HG02588 (cell line): ENCODE results near the gene SBF2.
"Not testable (repeated sequence)": the region's sequence is repeated elsewhere in the genome, so short reads cannot be mapped to it uniquely, and the experiment has no call there.

Experiments
- ATAC-seq: cut with Tn5 transposase; IDR thresholded peaks from one replicate; pipeline ENCODE4 v1.9.1; 2021; ENCODE audit warnings: mild to moderate bottlenecking, moderate library complexity; ENCODE audit not compliant: unreplicated experiment

Gene SBF2

GRCh38 chr11:10205928-10206327 is 88.1 kb downstream of the SBF2 start:
- no peak for ATAC-seq

- ATAC-seq, result no peak
Observed at GRCh38 chr11:10204021-10204420, 90.0 kb downstream of the SBF2 start.

DNA sequence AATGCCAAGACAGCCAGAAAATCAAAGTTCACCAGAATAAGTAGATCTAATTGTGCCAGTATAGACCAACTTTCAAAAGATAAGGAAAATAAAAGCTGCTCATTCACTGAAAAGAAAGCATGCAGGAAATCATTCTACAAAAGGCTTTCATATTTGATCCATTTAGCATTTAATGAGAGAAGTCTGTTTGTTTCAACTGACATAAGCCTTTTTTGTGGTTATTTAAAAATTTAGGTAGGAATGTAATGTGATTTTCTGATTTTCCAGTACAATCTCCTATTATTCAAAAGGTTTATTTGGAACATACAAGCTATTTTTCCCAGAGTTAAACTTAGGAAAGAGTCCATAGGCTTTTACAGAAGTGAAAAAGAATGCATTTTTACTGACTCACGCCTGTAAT is 92.7 kb downstream of the SBF2 start:
- no peak for ATAC-seq

DNA sequence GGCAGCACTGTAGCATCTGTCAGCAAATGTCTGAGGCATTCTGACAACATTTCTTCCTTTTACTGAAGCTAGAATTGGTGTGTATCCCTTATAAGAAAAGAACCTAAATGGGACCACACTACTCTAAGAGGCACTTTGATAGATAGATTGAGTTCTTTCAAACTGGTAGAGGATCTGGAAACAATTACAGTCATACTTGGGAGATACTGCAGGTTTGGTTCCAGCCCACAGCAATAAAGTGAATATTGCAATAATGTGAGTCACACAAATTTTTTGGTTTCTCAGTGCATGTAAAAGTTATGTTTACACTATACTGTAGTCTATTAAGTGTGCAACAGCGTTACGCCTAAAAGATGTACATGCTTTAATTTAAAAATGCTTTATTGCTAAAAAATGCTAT is 96.9 kb downstream of the SBF2 start:
- ATAC-seq, result no peak

GRCh38 chr11:10192036-10192435 is 102.0 kb downstream of the SBF2 start:
- ATAC-seq, result no peak

- ATAC-seq, result no peak
Observed at GRCh38 chr11:10181811-10182210, 112.2 kb downstream of the SBF2 start.

DNA sequence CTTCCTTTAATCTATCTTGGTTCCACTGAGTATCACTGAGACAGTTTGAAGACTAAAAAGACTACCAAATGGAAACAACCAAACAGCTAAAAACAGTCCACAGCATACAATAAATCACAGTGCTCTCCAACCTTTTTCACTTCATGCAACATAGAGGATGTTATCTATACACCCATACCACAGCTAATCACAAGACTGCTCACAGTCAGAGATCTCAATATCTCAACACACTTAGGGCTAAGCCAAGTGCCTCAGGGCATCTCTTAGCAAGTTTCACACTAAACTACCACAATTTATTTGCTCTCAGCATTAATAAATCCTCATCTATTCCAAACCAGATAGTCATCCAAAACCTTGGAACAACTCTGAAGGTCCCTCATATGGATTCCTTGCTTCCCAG is 129.4 kb downstream of the SBF2 start:
- no peak for ATAC-seq

- no peak for ATAC-seq
Observed at GRCh38 chr11:10162222-10162621, 131.8 kb downstream of the SBF2 start.

DNA sequence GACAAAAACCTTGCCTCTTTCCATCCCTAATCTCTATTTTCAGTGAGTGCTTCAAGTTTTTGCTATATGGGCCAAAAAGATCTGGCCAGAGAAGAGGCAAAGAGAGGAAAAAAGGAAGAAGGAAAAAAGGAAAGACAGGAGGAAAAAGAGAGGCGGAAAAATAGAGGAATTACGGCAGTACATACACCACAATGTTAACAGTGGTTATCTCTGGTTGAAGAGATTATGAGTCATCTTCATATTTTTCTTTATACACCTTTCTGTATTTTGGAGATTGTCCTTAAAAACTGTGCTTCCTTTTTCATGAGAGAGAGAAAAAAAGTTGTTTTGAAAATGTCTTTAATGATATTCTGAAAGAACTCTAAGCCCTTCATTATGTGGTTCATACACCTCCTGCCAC is 133.7 kb downstream of the SBF2 start:
- no peak for ATAC-seq

- no peak for ATAC-seq
Observed at GRCh38 chr11:10158461-10158860, 135.6 kb downstream of the SBF2 start.

- ATAC-seq, result no peak
Observed at GRCh38 chr11:10155793-10156490, 138.1 kb downstream of the SBF2 start.

- no peak for ATAC-seq
Observed at GRCh38 chr11:10150800-10151199, 143.2 kb downstream of the SBF2 start.

- ATAC-seq, result no peak
Observed at GRCh38 chr11:10149553-10149952, 144.5 kb downstream of the SBF2 start.

GRCh38 chr11:10147195-10147594 is 146.8 kb downstream of the SBF2 start:
- no peak for ATAC-seq

DNA sequence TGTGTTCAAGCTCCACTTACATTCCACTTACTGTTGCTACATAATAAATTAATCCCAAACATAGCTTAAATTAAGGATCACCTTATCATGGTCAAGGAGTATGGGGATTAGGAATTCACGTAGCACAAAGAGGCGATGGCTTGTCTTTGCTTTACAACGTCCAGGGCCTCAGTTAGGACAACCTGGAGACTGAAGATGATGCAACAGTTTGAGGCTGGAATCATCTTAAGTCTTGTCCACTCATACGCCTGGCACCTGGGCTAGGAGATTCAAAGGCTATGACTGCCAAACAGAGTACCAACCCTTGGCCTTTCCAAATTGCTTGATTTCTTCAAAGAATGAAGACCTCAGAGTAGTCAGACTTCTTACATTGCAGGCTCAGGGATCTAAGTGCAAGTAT is 149.1 kb downstream of the SBF2 start:
- ATAC-seq, result no peak

GRCh38 chr11:10139656-10140055 is 154.4 kb downstream of the SBF2 start:
- no peak for ATAC-seq

DNA sequence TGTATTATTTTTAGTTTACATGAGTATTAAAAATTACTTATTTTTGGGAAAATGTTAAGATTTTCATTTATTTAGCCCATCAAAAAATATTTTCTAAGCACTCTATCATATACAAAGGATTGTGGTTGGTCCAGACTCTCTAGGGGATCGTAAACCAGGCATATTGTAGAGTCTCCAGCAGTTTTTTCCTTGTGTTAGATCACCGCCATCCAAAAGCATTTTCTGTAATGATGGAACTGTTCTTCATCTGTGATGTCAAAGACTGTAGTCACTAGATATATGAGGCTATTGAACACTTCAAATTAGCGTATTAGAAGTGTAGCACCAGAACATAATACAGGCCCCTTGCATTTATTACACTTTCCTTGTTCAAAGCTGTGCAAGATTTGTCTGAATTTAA is 154.9 kb downstream of the SBF2 start:
- no peak for ATAC-seq

- no peak for ATAC-seq
Observed at GRCh38 chr11:10134975-10135481, 159.0 kb downstream of the SBF2 start.

DNA sequence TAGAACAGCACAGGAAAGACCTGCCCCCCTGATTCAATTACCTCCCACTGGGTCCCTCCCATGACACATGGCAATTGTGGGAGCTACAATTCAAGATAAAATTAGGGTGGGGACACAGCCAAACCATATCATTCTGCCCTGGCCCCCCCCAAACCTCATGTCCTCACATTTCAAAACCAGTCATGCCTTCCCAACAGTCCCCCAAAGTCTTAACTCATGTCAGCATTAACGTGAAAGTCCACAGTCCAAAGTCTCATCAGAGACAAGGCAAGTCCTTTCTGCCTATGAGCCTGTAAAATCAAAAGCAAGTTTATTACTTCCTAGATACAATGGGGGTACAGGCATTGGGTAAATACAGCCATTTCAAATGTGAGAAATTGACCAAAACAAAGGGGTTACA is 159.8 kb downstream of the SBF2 start:
- not testable (repeated sequence) for ATAC-seq

GRCh38 chr11:10133251-10133650 is 160.8 kb downstream of the SBF2 start:
- not testable (repeated sequence) for ATAC-seq

GRCh38 chr11:10130875-10131274 is 163.1 kb downstream of the SBF2 start:
- ATAC-seq, result no peak

- ATAC-seq, result not testable (repeated sequence)
Observed at GRCh38 chr11:10129184-10129583, 164.8 kb downstream of the SBF2 start.

DNA sequence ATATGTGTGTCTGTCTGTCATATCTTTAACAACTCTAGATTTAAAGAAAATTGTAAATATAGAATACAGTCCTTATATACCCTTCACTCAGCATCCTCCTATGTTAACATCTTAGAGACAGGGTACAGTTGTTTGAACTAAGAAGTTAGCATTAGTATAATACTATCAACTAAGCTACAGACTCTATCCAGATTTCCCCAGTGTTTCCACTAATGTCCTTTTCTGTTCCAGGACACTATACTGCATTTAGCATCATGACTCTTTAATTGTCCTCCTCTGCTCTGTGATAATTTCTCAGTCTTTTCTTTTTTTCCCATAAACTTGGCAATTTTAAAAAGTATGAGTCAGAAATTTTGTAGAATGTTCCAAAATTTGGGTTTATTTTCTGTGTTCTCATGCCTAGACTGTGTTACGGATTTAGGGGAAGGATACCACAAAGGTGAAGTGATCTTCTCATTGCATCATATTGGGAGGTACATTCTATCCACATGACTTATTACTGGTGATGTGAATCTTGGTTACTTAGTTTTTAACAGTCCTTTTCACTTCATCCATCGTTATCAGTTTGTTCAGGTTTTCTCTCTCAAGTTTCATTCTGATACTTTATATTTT is 168.4 kb downstream of the SBF2 start:
- ATAC-seq, result no peak
